ENCODE results near the gene MFSD11. TPM values are rescaled to one million over a fixed set of nuclear protein-coding genes. Genes with fewer than 3 reads are reported as not detected.
A peak's percentile ranks its signal among the peaks of the same experiment; 100 is the strongest.
"Not testable (repeated sequence)": the region's sequence is repeated elsewhere in the genome, so short reads cannot be mapped to it uniquely, and the experiment has no call there.

The MFSD11 gene
- total RNA-seq, 2 experiments from 2014 or later, result 21.8 to 27.7 TPM

DNA sequence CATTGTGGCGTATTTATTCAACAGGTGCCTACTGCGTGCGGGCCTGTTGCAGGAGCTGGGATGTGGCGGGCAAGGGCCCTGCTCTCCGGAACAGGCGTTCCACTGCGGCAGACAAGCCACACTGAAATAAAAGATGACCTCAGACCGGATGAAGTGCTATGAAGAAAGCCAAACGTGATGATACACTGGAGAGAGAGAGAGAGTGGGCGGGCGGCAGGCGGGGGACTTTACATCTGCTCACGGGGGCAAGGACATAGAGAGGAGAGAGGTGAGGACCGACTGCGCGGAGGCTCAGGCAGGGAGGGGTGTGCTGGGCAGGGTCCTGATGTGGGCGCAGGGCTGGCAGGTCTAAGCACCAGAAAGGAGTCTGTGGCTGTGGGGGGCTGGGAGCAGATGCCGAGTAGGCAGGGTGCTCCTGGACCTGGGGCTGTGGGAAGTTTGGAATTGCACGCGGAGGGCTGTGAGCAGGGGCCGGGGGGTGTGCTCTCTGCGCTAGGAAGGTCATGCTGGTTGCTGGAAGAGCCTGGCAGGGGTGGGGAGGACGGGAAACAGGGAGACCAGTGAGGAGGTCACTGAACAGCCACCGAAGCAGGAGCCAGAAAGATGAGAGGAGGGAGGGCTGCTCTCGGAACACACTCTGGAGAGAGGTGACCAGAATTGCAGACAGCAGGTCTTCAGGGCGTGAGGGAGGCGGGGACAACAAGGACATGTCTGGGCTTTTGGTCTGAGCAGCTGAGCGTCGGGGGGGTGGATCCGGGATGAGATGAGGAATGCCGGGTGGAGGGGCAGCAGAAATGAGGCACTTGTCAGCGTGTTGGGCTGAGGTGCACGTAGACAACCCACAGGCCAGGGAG lies 37.1 kb upstream of the MFSD11 start:
- H3K36me3 Mint-ChIP-seq (ENCODE audit: low read depth), result peaks cover 3% of the 10 kb centered on the region
- H3K4me1 Mint-ChIP-seq, result peaks cover 21% of the 10 kb centered on the region
- POLR2A ChIA-PET, result no interaction called here
- no peak overlapping the region for H3K27ac Mint-ChIP-seq
- CTCF ChIA-PET, result no interaction called here
- no peaks in the 10 kb centered on the region for H3K27me3 Mint-ChIP-seq
- DNase-seq, result no peak
- no peak overlapping the region for H3K4me3 Mint-ChIP-seq
- no peaks in the 10 kb centered on the region for H3K9me3 Mint-ChIP-seq

- no peak overlapping the region for H3K27ac Mint-ChIP-seq
- DNase-seq, result no peak
Observed at GRCh38 chr17:76701471-76701967, 36.4 kb upstream of the MFSD11 start.

GRCh38 chr17:76702076-76702475 lies 35.8 kb upstream of the MFSD11 start:
- Mint-ChIP-seq H3K4me3 (no peak overlapping the region), H3K27me3 (no peaks in the 10 kb centered on the region), H3K27ac (no peak overlapping the region), H3K36me3 (ENCODE audit: low read depth) (peaks cover 3% of the 10 kb centered on the region), H3K9me3 (no peaks in the 10 kb centered on the region), H3K4me1 (peaks cover 10% of the 10 kb centered on the region)
- POLR2A ChIA-PET, result no interaction called here
- CTCF ChIA-PET, result interaction anchor here (1.0 kb wide), 1 partner anchor 16 kb away, joined by 3 read pairs; no protein-coding TSS in a partner anchor
- no peak for DNase-seq

More at GRCh38 chr17:76701471-76701967, 36.4 kb upstream of the MFSD11 start:
- peaks cover 3% of the 10 kb centered on the region for H3K36me3 Mint-ChIP-seq (ENCODE audit: low read depth)
- H3K4me1 Mint-ChIP-seq, result peaks cover 15% of the 10 kb centered on the region
- H3K9me3 Mint-ChIP-seq, result no peaks in the 10 kb centered on the region
- ChIA-PET POLR2A (no interaction called here), CTCF (interaction anchor here (1.0 kb wide), 1 partner anchor 16 kb away, joined by 3 read pairs; no protein-coding TSS in a partner anchor)
- H3K4me3 Mint-ChIP-seq, result no peak overlapping the region
- no peaks in the 10 kb centered on the region for H3K27me3 Mint-ChIP-seq

DNA sequence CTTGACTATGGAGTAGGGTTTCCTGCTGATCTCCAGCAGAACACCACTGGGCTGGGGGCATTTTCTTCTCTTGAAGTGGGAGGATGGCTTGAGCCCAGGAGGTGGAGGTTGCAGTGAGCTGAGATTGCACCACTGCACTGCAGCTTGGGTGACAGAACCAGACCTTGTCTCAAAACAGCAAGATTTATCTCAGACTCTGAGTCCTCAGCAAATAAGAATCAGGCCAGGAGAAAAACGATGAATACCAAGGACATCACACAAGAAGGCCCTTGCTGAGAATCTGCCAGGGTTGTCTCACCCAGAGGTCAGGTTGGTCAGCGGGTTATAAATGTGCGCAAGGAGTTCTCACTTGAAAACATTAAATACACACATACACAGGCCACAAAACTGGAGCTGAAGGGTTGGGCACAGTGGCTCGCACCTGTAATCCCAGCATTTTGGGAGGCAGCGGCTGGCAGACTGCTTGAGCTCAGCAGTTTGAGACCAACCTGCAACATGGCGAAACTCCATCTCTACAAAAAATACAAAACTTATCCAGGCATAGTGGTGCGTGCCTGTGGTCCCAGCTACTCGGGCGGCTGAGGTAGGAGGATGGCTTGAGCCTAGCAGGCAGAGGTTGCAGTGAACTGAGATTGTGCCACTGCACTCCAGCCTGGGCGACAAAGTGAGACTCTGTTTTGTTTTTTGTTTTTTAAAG lies 34.8 kb upstream of the MFSD11 start:
- no peak overlapping the region for H3K27ac Mint-ChIP-seq
- no peak overlapping the region for H3K4me3 Mint-ChIP-seq
- peaks cover 3% of the 10 kb centered on the region for H3K36me3 Mint-ChIP-seq (ENCODE audit: low read depth)
- no peaks in the 10 kb centered on the region for H3K9me3 Mint-ChIP-seq
- H3K27me3 Mint-ChIP-seq, result no peaks in the 10 kb centered on the region
- POLR2A ChIA-PET, result no interaction called here
- peaks cover 3% of the 10 kb centered on the region for H3K4me1 Mint-ChIP-seq
- CTCF ChIA-PET, result interaction anchor here (1.0 to 2.7 kb wide), 2 partner anchors 11 to 17 kb away, joined by 3 to 13 read pairs; no protein-coding TSS in a partner anchor
- DNase-seq, result no peak

GRCh38 chr17:76704805-76705204 lies 33.1 kb upstream of the MFSD11 start:
- no peak for DNase-seq
- Mint-ChIP-seq H3K27ac (no peak overlapping the region), H3K4me1 (peaks cover 6% of the 10 kb centered on the region), H3K4me3 (no peak overlapping the region), H3K36me3 (ENCODE audit: low read depth) (peaks cover 3% of the 10 kb centered on the region), H3K27me3 (peaks cover 1% of the 10 kb centered on the region), H3K9me3 (no peaks in the 10 kb centered on the region)
- POLR2A ChIA-PET, result no interaction called here
- CTCF ChIA-PET, result interaction anchor here (2.7 kb wide), 1 partner anchor 9 kb away, joined by 13 read pairs; no protein-coding TSS in a partner anchor

DNA sequence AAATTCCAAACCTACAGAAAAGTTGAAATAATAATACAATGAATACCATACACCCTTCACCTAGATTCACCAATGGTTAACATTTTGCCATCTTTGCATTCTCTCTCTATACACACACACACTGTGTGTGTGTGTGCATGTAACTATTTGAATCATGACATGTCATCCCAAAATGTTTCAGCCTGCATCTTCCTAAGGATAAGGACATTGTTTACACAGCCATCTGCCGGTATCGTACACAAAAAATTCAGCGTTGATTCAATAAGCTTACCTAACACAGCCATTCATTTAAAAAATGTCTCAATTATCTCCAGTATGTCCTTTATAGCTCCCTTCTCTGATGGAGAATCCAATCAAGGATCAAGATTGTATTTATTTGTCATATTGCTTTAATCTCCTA lies 31.1 kb upstream of the MFSD11 start:
- H3K4me1 Mint-ChIP-seq, result peaks cover 16% of the 10 kb centered on the region
- H3K27ac Mint-ChIP-seq, result no peak overlapping the region
- peaks cover 1% of the 10 kb centered on the region for H3K27me3 Mint-ChIP-seq
- POLR2A ChIA-PET, result no interaction called here
- no peak for DNase-seq
- H3K9me3 Mint-ChIP-seq, result no peaks in the 10 kb centered on the region
- CTCF ChIA-PET, result interaction anchor here (0.6 kb wide), 1 partner anchor 13 kb away, joined by 3 read pairs; no protein-coding TSS in a partner anchor
- peaks cover 3% of the 10 kb centered on the region for H3K36me3 Mint-ChIP-seq (ENCODE audit: low read depth)
- H3K4me3 Mint-ChIP-seq, result no peak overlapping the region

DNA sequence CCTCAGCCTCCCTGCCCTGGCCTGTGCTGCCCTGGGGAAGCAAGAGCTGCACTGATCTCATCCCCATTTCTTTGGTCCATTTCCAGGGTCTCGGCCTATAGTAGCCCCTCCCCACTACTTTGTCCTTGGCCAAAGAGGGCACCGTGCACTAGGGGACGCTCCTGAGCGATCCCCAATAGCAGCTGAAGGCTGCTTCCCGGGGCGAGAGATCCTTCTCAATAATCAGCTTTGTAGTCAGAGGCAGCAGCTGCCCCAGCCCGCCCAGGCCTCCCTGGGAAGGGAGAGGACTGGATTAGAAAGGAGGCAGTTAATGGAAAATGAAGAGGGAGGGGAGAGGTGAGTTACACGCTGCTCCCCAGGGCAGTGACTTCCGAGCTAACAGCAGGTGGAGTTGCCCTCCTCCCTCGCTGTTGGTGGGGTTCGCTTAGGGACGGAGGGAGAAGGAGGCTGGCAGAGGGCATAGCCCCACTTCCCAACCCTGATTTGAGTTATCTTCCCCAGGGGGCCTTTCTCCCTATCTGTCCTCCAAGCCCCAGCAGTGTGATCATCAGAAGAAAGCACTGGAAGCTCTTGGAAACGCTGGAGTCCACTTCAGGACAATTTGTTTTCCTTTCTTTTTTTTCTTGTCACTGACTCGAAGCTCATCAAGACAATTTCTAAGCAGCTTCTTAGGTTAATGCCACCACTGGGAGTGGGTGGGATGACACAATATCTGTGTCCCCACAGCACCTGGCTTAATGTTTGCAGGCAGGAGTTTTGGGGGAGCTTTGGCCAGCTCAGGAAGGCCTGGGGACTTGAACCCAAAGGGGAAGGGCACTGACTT lies 29.7 kb upstream of the MFSD11 start:
- H3K4me1 Mint-ChIP-seq, result peaks cover 22% of the 10 kb centered on the region
- peaks cover 1% of the 10 kb centered on the region for H3K27me3 Mint-ChIP-seq
- CTCF ChIA-PET, result interaction anchor here (1.1 to 1.8 kb wide), 3 partner anchors 10 to 185 kb away, joined by 3 to 4 read pairs (median 4); no protein-coding TSS in a partner anchor
- H3K4me3 Mint-ChIP-seq, result peak overlapping the region; percentile 68
- H3K9me3 Mint-ChIP-seq, result no peaks in the 10 kb centered on the region
- POLR2A ChIA-PET, result no interaction called here
- H3K36me3 Mint-ChIP-seq (ENCODE audit: low read depth), result peaks cover 3% of the 10 kb centered on the region
- DNase-seq, result no peak
- no peak overlapping the region for H3K27ac Mint-ChIP-seq

- Mint-ChIP-seq H3K27me3 (peaks cover 1% of the 10 kb centered on the region), H3K9me3 (no peaks in the 10 kb centered on the region), H3K4me3 (peak overlapping the region; percentile 68), H3K36me3 (ENCODE audit: low read depth) (peaks cover 9% of the 10 kb centered on the region), H3K27ac (peak overlapping the region; percentile 36), H3K4me1 (peaks cover 33% of the 10 kb centered on the region)
- ChIA-PET CTCF (interaction anchor here (1.4 to 1.8 kb wide), 2 partner anchors 16 to 186 kb away, joined by 3 to 4 read pairs; no protein-coding TSS in a partner anchor), POLR2A (no interaction called here)
- no peak for DNase-seq
Observed at GRCh38 chr17:76709077-76709950, 28.6 kb upstream of the MFSD11 start.

DNA sequence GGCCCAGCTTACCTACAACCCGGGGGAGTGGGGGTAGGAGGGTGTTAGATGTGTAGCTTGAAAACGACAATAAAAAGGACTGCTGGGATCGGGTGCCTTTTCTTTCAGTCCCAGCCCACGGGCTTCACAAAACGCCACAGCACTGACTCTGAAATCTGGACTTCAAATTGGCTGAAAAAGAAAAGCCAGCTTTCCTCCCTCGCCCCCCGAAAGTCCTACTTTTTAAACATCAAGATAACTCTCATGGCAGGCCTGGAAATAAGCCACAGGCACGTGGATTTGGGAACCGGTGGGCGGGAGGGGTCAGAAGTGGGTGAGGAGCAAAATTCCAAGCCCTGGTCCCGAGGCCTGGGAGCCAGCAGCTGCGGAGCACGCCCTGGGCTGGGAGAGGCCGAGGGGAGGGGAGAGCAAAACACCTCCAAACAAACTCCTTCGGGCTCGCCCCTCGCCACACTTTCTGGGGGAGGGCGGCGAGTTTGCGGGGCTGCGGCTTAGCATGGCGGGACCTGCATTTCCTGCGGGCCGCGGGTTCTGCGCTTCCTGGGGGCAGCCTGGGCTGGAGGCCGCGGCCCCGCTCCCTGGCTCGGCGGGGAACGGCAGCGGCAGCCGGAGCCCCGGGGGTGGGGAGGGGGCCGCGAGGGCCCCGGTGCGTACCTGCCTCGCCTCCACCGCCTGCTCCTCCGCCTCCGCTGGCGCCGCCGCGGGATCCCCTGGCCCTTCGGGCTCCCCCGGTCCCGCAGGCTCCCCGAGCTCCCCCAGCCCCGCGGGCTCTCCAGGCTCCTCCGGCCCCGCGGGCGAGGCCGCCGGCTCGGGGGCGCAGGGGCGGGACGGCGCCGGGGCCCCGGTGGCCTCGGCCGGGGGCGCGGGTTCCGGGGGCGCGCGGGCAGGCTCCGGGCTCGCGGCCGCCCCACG lies 27.7 kb upstream of the MFSD11 start:
- POLR2A ChIA-PET, H3K27me3 Mint-ChIP-seq, CTCF ChIA-PET, H3K27ac Mint-ChIP-seq, H3K9me3 Mint-ChIP-seq: not testable (repeated sequence)
- peaks cover 16% of the 10 kb centered on the region for H3K36me3 Mint-ChIP-seq (ENCODE audit: low read depth)
- peaks cover 40% of the 10 kb centered on the region for H3K4me1 Mint-ChIP-seq
- peak overlapping the region; percentile 68 for H3K4me3 Mint-ChIP-seq
- peak; percentile 23 for DNase-seq

DNA sequence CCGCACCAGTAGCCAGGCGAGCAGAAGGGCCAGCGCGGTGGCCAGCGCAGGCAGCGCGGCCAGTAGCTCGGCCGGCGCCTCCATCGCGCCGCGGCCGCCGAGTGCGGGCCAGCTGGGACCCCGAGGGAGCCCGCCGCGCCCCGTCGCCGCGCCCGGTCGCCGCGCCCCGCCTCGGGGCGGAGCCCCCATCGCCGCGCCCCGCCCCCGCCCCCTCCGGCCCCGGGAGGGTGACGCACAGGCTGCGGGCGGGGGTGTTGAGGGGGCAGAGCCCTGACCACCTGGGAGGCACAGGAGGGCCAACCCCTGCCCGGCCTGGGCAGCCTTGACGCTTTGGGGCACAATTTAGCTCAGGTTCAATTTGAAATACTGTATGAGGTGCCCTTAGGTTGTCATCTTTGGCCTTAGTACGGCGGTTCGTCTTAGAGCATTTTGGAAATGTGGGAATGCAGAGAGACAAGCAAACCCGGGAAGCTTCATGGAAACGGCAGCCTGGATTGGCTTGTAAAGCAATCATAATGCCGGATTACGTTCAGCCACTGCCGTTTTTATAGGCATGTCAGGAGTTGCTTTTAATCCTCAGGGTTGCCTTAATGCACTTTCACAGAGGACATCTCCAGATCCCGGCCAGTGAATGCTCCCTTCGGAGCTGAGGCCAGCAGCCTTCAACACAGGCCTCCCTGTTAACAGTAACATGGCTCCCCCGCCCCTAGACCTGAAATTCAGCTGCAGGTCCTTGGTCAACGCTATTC lies 26.9 kb upstream of the MFSD11 start, which contains the start of gene MXRA7:
TSS of gene MXRA7 (minus strand) at position 103 of the 749 bp plus-strand sequence. CDS start at position 84, 19 bp downstream.
- ChIA-PET CTCF (interaction anchor here (3.9 kb wide), 1 partner anchor 17 kb away, joined by 16 read pairs; no protein-coding TSS in a partner anchor), POLR2A (no interaction called here)
- Mint-ChIP-seq H3K36me3 (ENCODE audit: low read depth) (peaks cover 19% of the 10 kb centered on the region), H3K27me3 (peaks cover 1% of the 10 kb centered on the region), H3K4me3 (peak within 1 kb of the TSS; percentile 71), H3K27ac (no peak within 1 kb of the TSS), H3K9me3 (no peaks in the 10 kb centered on the region), H3K4me1 (peaks cover 48% of the 10 kb centered on the region)
- peak; percentile 56 for DNase-seq

Data from activated CD4-positive, alpha-beta T cell treated with anti-CD3 and anti-CD28 coated beads, Interleukin-2, amount 10 ng/mL, durations not matched to agents 7 days and 5 days (primary cell).